ENCODE measurements around the gene CDHR1.
"Not testable (repeated sequence)": the region's sequence is repeated elsewhere in the genome, so short reads cannot be mapped to it uniquely, and the experiment has no call there.

Gene CDHR1

DNA sequence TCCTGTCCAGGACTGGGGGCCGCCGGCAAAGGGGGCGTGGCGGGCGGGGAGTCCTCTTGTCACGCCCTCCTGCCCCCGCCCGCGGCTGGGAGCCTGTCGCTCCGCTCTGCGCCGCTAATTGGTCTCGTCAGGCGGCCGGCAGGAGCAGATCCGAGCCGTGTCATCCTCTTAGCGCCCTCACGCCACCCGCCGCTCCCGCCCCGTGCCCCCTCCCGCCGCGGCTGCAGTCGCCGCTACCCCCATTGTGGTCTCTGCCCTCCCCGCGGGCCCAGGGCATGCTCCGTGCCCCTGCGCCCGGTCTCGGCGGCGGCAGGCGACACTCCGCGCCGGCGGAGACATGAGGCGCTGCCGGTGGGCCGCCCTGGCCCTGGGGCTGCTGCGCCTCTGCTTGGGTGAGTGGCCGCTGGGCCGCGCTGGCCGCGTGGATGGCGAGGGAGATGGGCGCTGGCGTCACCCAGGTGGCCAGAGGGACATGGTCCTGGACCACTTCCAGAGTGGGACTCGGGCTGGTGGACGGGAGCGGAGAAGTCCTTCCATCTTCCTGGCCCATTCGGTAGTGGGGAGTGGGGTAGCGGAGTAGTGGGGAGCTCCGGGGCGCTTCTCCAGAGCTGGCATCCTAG is at the start of gene CDHR1:
Gene CDHR1, plus strand, starts transcription at position 114 of the 620 bp plus-strand sequence. Its CDS starts 224 bp downstream, at position 338.
- peak; percentile 54 for DNase-seq

DNA sequence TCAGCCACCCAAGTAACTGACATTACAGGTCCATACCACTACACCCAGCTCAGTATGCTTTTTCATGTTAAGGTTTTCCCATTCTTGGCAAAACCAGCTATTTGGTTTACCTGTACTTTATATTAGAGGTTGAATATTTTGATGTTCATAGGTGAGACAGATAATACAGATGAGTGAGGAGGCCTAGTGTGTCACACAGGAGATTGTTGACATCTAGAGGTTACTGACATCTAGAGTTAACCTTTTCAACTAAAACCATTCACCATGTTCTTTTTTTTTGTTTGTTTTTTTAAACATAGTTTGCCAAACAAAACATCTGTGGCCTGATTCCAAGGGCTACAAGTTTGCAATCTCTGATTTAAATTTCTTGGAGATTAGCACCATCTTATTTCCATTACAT is 47.0 kb upstream of the CDHR1 start:
- DNase-seq, result no peak

GRCh38 chr10:84148006-84148597 is 46.2 kb upstream of the CDHR1 start:
- peak; percentile 8 for DNase-seq

DNA sequence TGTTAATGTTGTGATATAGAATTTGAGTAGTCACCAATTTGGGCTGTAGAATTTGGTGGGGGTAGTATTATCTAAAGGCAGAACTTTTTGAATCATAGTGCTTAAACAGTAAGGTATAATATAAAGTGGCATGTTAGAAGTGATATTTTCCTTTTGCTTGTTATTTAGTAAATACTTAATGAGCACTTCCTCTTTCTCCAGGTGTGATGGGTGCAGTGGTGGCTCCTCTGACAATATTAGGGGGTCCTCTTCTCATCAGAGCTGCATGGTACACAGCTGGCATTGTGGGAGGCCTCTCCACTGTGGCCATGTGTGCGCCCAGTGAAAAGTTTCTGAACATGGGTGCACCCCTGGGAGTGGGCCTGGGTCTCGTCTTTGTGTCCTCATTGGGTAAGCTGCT is 44.5 kb upstream of the CDHR1 start:
- DNase-seq, result no peak

DNA sequence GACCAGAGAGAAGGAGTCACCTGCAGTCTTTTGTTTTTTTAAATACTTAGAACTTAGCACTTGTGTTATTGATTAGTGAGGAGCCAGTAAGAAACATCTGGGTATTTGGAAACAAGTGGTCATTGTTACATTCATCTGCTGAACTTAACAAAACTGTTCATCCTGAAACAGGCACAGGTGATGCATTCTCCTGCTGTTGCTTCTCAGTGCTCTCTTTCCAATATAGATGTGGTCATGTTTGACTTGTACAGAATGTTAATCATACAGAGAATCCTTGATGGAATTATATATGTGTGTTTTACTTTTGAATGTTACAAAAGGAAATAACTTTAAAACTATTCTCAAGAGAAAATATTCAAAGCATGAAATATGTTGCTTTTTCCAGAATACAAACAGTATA is 41.6 kb upstream of the CDHR1 start:
- DNase-seq, result no peak

DNA sequence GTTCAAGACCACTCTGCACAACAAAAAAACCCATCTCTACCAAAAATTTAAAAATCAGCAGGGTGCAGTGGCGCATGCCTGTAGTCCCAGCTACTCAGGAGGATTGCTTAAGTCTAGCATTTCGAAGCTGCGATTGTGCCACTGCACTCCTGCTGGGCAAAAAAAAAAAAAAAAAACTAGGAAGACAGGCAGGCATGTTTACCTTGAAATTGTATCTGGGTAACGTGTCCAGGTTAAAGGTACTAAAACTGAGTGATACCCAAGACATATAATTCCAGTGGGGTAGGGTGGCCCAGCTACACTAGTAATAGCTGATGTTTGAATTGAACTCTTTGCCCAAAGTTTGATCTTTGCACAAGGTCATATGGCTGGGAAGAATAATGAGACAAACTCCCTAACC is 38.8 kb upstream of the CDHR1 start:
- DNase-seq, result no peak

DNA sequence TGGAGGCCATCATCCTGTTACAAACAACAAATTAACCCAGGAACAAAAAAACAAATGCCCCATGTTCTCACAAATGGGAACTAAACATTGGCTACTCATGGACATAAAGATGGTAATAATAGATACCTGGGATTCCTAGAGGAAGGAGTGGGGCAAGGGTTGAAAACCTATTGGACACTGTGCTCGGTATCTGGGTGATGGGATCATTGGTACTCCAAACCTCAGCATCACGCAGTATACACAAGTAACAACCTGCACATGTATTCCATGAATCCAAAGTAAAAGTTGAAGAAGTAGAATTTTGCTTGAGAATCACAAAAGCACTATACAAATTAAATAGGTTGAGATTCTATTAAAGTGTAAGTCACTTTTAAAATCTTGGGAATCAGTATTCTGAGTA is 38.3 kb upstream of the CDHR1 start:
- no peak for DNase-seq

- peak; percentile 14 for DNase-seq
These were observed 37.6 kb upstream of the CDHR1 start for GRCh38 chr10:84156768-84157167.

- no peak for DNase-seq
These were observed 36.3 kb upstream of the CDHR1 start for GRCh38 chr10:84158061-84158460.

- no peak for DNase-seq
These were observed 35.8 kb upstream of the CDHR1 start for GRCh38 chr10:84158550-84158949.

- no peak for DNase-seq
These were observed 35.2 kb upstream of the CDHR1 start for GRCh38 chr10:84159076-84159685.

GRCh38 chr10:84160663-84161362 is 33.5 kb upstream of the CDHR1 start:
- no peak for DNase-seq

GRCh38 chr10:84163996-84164395 is 30.3 kb upstream of the CDHR1 start:
- DNase-seq, result no peak

GRCh38 chr10:84164442-84164841 is 29.9 kb upstream of the CDHR1 start:
- DNase-seq, result no peak

- no peak for DNase-seq
These were observed 27.6 kb upstream of the CDHR1 start for GRCh38 chr10:84166620-84167288.

- not testable (repeated sequence) for DNase-seq
These were observed 27.1 kb upstream of the CDHR1 start for GRCh38 chr10:84167289-84167653.

- not testable (repeated sequence) for DNase-seq
These were observed 26.0 kb upstream of the CDHR1 start for GRCh38 chr10:84168382-84168781.

- not testable (repeated sequence) for DNase-seq
These were observed 23.1 kb upstream of the CDHR1 start for GRCh38 chr10:84171237-84171636.

DNA sequence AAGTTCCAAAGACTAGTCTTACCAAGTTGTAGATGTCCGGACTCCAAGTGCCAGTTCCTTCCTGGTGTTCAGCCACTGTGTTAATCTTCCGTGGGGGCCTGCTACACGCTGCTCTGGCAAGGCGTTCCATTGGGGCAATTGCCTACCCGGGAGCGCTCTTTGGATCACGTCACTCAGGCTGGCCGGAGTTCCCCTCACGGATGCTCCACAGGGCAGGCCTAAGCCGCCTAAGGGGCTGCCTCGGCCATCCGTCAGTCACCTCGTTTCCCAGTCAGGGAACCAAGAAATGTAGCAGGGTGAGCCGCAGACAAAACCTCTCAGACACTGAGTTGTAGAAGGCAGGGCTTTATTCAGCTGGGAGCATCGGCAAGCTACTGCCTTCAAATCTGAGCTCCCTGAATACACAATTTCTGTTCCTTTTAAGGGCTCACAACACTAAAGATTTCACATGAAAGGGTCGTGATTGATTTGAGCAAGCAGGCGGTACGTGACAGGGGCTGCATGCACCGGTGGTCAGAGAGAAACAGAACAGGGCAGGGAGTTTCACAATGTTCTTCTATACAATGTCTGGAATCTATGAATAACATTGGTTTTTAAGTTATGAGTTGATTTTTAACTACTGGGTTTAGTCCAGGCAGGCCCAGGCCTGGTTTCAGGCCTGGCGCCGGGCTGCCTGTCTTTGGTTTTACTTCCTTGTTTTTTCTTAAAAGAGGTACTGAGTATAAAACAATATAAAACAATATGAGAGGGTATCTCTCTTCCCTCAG is 22.5 kb upstream of the CDHR1 start:
- not testable (repeated sequence) for DNase-seq

- DNase-seq, result no peak
These were observed 21.6 kb upstream of the CDHR1 start for GRCh38 chr10:84172467-84173356.

GRCh38 chr10:84173501-84173929 is 20.8 kb upstream of the CDHR1 start, which contains the start of gene GPR15LG:
Gene GPR15LG (plus strand): TSS chr10:84173801. CDS start chr10:84173852, 51 bp downstream.
- DNase-seq, result no peak
